Nephron progenitor cell (in vitro differentiated cells): Measurements from ENCODE around the gene CHRNE.

Experiments
- DNase-seq: peaks from one replicate; pipeline ENCODE4 v3.0.0; 2021
- H3K27ac Mint-ChIP-seq: 2 replicates; pipeline ENCODE4 v1.8.0; 2021; ENCODE audit warnings: mild to moderate bottlenecking, moderate library complexity, mixed read lengths
- H3K27me3 Mint-ChIP-seq: 2 replicates; pipeline ENCODE4 v1.8.0; 2021; ENCODE audit warnings: mild to moderate bottlenecking, low read depth, mixed read lengths; ENCODE audit not compliant: poor library complexity
- H3K36me3 Mint-ChIP-seq: 2 replicates; pipeline ENCODE4 v1.8.0; 2021; ENCODE audit warnings: low read depth, mixed read lengths
- H3K4me1 Mint-ChIP-seq: 2 replicates; pipeline ENCODE4 v1.8.0; 2021; ENCODE audit warnings: mixed read lengths
- H3K4me3 Mint-ChIP-seq: 2 replicates; pipeline ENCODE4 v1.8.0; 2021; ENCODE audit warnings: mild to moderate bottlenecking, moderate library complexity, mixed read lengths
- H3K9me3 Mint-ChIP-seq: 2 replicates; pipeline ENCODE4 v1.8.0; 2021; ENCODE audit warnings: mild to moderate bottlenecking, moderate library complexity, mixed read lengths
- CTCF ChIP-seq: fragments of 200-600 bp; sonication (generic); IDR thresholded peaks from 2 replicates; pipeline ENCODE4 v1.5.0; 2021; ENCODE audit warnings: antibody characterized with exemption

The CHRNE gene

GRCh38 chr17:4941319-4941610 is 38.4 kb upstream of the CHRNE start:
- Mint-ChIP-seq H3K4me3 (peak overlapping the region; percentile 92), H3K9me3 (no peaks in the 10 kb centered on the region), H3K27ac (peak overlapping the region; percentile 99), H3K36me3 (peaks cover 34% of the 10 kb centered on the region), H3K27me3 (peaks cover 5% of the 10 kb centered on the region), H3K4me1 (peaks cover 44% of the 10 kb centered on the region)
- no peak for TF ChIP-seq CTCF
- no peak for DNase-seq

GRCh38 chr17:4940555-4941318 is 37.8 kb upstream of the CHRNE start:
- H3K9me3 Mint-ChIP-seq = no peaks in the 10 kb centered on the region
- peak overlapping the region; percentile 92 for H3K4me3 Mint-ChIP-seq
- H3K36me3 Mint-ChIP-seq = peaks cover 36% of the 10 kb centered on the region
- peaks cover 38% of the 10 kb centered on the region for H3K4me1 Mint-ChIP-seq
- no peak for TF ChIP-seq CTCF
- DNase-seq = peak; percentile 39
- peaks cover 5% of the 10 kb centered on the region for H3K27me3 Mint-ChIP-seq
- peak overlapping the region; percentile 99 for H3K27ac Mint-ChIP-seq

GRCh38 chr17:4939796-4940554 is 37.1 kb upstream of the CHRNE start, which contains the start of the genes RNF167 and SLC25A11:
Gene RNF167, plus strand, starts transcription at chr17:4940268. Its CDS starts 642 bp downstream, at chr17:4940910.
Gene SLC25A11, minus strand, starts transcription at chr17:4940046. Its CDS starts 136 bp downstream, at chr17:4939910.
- Mint-ChIP-seq H3K4me1 (peaks cover 31% of the 10 kb centered on the region), H3K27me3 (peaks cover 5% of the 10 kb centered on the region)
- no peak for TF ChIP-seq CTCF

GRCh38 chr17:4939546-4939795 is 36.6 kb upstream of the CHRNE start:
- Mint-ChIP-seq H3K27ac (peak overlapping the region; percentile 94), H3K4me3 (peak overlapping the region; percentile 92), H3K9me3 (no peaks in the 10 kb centered on the region), H3K27me3 (peaks cover 5% of the 10 kb centered on the region), H3K36me3 (peaks cover 31% of the 10 kb centered on the region), H3K4me1 (peaks cover 34% of the 10 kb centered on the region)
- DNase-seq = peak; percentile 54
- TF ChIP-seq CTCF = no peak

More at GRCh38 chr17:4939796-4940554, 37.1 kb upstream of the CHRNE start, which contains the start of the genes RNF167 and SLC25A11:
- DNase-seq = peak; percentile 91
- Mint-ChIP-seq H3K36me3 (peaks cover 31% of the 10 kb centered on the region), H3K27ac (peak within 1 kb of the TSS; percentile 99), H3K9me3 (no peaks in the 10 kb centered on the region), H3K4me3 (peak within 1 kb of the TSS; percentile 92)

- DNase-seq = no peak
- TF ChIP-seq CTCF = no peak
- Mint-ChIP-seq H3K27me3 (peaks cover 5% of the 10 kb centered on the region), H3K27ac (peak overlapping the region; percentile 94), H3K4me3 (peak overlapping the region; percentile 92), H3K36me3 (peaks cover 31% of the 10 kb centered on the region), H3K9me3 (no peaks in the 10 kb centered on the region), H3K4me1 (peaks cover 40% of the 10 kb centered on the region)
These were observed 36.0 kb upstream of the CHRNE start for GRCh38 chr17:4938688-4939545.
